ACC112 (cell line): ENCODE results near the gene SLC10A7.

Experiments
- H2AFZ ChIP-seq: fragments of 200-600 bp; sonication (generic); one replicate; pipeline ENCODE4 v1.6.0; 2017; ENCODE audit warnings: antibody characterized with exemption, low read length; ENCODE audit not compliant: unreplicated experiment
- H3K27ac ChIP-seq: fragments of 200-600 bp; sonication (generic); 2 replicates; pipeline ENCODE4 v1.5.1; 2014; ENCODE audit warnings: low read depth, mild to moderate bottlenecking, antibody characterized with exemption, low read length, moderate library complexity
- H3K27me3 ChIP-seq: fragments of 200-600 bp; sonication (generic); 2 replicates; pipeline ENCODE4 v1.6.1; 2014; ENCODE audit warnings: mild to moderate bottlenecking, antibody characterized with exemption, low read length, moderate library complexity, mixed read lengths; ENCODE audit not compliant: insufficient read depth
- H3K36me3 ChIP-seq: fragments of 200-600 bp; sonication (generic); 2 replicates; pipeline ENCODE4 v1.6.1; 2016; ENCODE audit warnings: mild to moderate bottlenecking, antibody characterized with exemption, low read length, moderate library complexity, mixed read lengths; ENCODE audit not compliant: insufficient read depth
- H3K4me1 ChIP-seq: fragments of 200-600 bp; sonication (generic); one replicate; pipeline ENCODE4 v1.6.1; 2016; ENCODE audit warnings: low read length, mixed read lengths; ENCODE audit not compliant: insufficient read depth, unreplicated experiment, control insufficient read depth
- H3K4me3 ChIP-seq: fragments of 200-600 bp; sonication (generic); 2 replicates; pipeline ENCODE4 v1.5.1; 2014; ENCODE audit warnings: mild to moderate bottlenecking, low read depth, low read length
- H3K79me2 ChIP-seq: fragments of 200-600 bp; sonication (generic); one replicate; pipeline ENCODE4 v1.6.0; 2016; ENCODE audit warnings: low read length; ENCODE audit not compliant: control insufficient read depth, unreplicated experiment, insufficient read depth

The SLC10A7 gene

DNA sequence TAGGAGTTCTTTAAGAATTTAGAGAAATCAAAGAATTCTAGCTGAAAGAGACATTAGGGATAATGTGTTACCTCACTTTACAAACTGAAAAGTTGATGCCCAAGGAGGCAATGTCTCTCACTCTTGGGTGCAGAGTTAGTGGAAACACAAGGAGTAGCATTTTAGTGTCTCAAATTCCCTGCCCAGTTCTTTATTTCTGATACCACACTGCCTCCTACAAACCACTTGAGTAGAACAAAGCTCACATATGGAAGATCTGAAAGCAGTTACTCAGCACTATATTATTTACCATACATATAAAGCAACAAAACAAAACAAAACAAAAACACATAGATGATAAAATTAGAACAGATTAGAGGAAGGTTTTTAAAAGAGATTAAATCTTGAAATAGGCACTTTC lies 183.2 kb downstream of the SLC10A7 start:
- H3K27ac ChIP-seq, result no peak overlapping the region
- no peak overlapping the region for H2AFZ ChIP-seq
- no peak overlapping the region for H3K4me3 ChIP-seq
- peaks cover 36% of the 10 kb centered on the region for H3K4me1 ChIP-seq
- no peaks in the 10 kb centered on the region for H3K27me3 ChIP-seq
- H3K79me2 ChIP-seq, result no peaks in the 10 kb centered on the region
- no peaks in the 10 kb centered on the region for H3K36me3 ChIP-seq

- peak overlapping the region; percentile 3 for H3K27ac ChIP-seq
Measured at GRCh38 chr4:146336410-146336807, 185.3 kb downstream of the SLC10A7 start.

DNA sequence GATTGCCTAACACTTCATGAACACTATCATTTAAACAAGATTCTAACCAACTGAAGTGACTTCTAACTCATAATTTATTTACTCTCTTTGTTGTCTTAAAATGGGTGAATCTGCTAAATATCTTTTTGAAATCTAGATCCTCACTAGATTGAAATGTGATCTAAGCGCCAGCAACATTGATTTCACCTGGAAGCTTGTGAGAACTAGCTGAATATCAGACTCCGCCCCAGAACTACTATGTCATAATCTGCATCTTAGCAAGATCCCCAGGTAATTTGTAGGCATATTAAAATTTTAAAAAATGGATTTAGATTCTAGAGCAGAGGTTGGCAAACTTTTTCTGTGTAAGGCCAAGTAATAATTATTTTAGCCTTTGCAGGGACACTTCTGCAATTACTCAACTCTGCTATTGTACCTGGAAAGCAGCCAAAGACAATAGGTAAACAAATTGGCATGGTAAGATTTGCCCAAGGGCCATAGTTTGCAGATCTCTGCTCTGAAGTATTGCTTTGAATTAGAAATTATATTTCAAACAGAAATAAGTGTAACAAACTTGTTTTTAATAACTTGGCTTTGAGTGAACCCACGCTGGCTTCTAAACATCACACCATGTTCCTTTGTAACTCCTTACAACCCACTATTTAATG lies 185.9 kb downstream of the SLC10A7 start:
- Histone ChIP-seq H3K27ac (peak overlapping the region; percentile 3; the same call in 1 of the 2 replicates), H3K79me2 (no peaks in the 10 kb centered on the region), H3K27me3 (no peaks in the 10 kb centered on the region), H2AFZ (no peak overlapping the region), H3K4me3 (no peak overlapping the region), H3K4me1 (peaks cover 47% of the 10 kb centered on the region), H3K36me3 (no peaks in the 10 kb centered on the region)

More at GRCh38 chr4:146336410-146336807, 185.3 kb downstream of the SLC10A7 start:
- peaks cover 44% of the 10 kb centered on the region for H3K4me1 ChIP-seq
- no peak overlapping the region for H2AFZ ChIP-seq
- no peaks in the 10 kb centered on the region for H3K27me3 ChIP-seq
- no peaks in the 10 kb centered on the region for H3K79me2 ChIP-seq
- H3K4me3 ChIP-seq, result no peak overlapping the region
- H3K36me3 ChIP-seq, result no peaks in the 10 kb centered on the region

GRCh38 chr4:146334862-146335449 lies 186.8 kb downstream of the SLC10A7 start:
- H3K36me3 ChIP-seq, result no peaks in the 10 kb centered on the region
- peaks cover 57% of the 10 kb centered on the region for H3K4me1 ChIP-seq
- H3K27ac ChIP-seq, result peak overlapping the region; percentile 50; the same call in 1 of the 2 replicates
- no peak overlapping the region for H2AFZ ChIP-seq
- no peaks in the 10 kb centered on the region for H3K27me3 ChIP-seq
- H3K4me3 ChIP-seq, result no peak overlapping the region
- no peaks in the 10 kb centered on the region for H3K79me2 ChIP-seq

DNA sequence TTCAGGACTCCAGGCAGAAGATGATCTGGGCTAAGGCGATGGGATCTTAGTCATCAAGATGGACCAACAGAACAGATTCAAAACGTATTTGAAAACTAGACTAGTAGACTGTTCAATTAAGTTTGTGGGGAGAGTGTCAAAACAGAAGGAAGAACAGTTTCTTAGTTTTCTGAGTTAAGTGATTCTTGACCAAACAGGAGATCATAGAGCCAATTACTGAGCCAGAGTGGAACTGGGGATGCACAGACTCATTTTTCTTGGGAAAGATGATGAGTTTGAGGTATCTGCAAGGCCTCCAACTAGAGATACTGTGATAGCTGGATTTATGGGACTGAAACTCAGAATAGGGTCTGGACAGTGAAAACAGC lies 187.9 kb downstream of the SLC10A7 start:
- Histone ChIP-seq H3K79me2 (no peaks in the 10 kb centered on the region), H3K4me3 (peak overlapping the region; percentile 64), H3K27me3 (no peaks in the 10 kb centered on the region), H2AFZ (no peak overlapping the region), H3K27ac (peak overlapping the region; percentile 50), H3K4me1 (peaks cover 65% of the 10 kb centered on the region), H3K36me3 (no peaks in the 10 kb centered on the region)

GRCh38 chr4:146333187-146333894 lies 188.4 kb downstream of the SLC10A7 start:
- H3K4me3 ChIP-seq, result peak overlapping the region; percentile 64
- H2AFZ ChIP-seq, result peak overlapping the region; percentile 49
- H3K79me2 ChIP-seq, result peaks cover 2% of the 10 kb centered on the region
- peak overlapping the region; percentile 50 for H3K27ac ChIP-seq
- H3K36me3 ChIP-seq, result no peaks in the 10 kb centered on the region
- peaks cover 71% of the 10 kb centered on the region for H3K4me1 ChIP-seq
- no peaks in the 10 kb centered on the region for H3K27me3 ChIP-seq

GRCh38 chr4:146330392-146330791 lies 191.3 kb downstream of the SLC10A7 start:
- peak overlapping the region; percentile 92 for H3K27ac ChIP-seq
- H3K36me3 ChIP-seq, result no peaks in the 10 kb centered on the region
- H3K79me2 ChIP-seq, result peaks cover 3% of the 10 kb centered on the region
- H3K27me3 ChIP-seq, result no peaks in the 10 kb centered on the region
- H3K4me1 ChIP-seq, result peaks cover 57% of the 10 kb centered on the region
- no peak overlapping the region for H2AFZ ChIP-seq
- H3K4me3 ChIP-seq, result peak overlapping the region; percentile 34; the same call in 1 of the 2 replicates

GRCh38 chr4:146329050-146329716 lies 192.6 kb downstream of the SLC10A7 start:
- Histone ChIP-seq H3K27me3 (no peaks in the 10 kb centered on the region), H3K79me2 (peaks cover 3% of the 10 kb centered on the region), H3K36me3 (no peaks in the 10 kb centered on the region), H3K4me1 (peaks cover 47% of the 10 kb centered on the region), H2AFZ (no peak overlapping the region), H3K27ac (peak overlapping the region; percentile 92), H3K4me3 (peak overlapping the region; percentile 52)

DNA sequence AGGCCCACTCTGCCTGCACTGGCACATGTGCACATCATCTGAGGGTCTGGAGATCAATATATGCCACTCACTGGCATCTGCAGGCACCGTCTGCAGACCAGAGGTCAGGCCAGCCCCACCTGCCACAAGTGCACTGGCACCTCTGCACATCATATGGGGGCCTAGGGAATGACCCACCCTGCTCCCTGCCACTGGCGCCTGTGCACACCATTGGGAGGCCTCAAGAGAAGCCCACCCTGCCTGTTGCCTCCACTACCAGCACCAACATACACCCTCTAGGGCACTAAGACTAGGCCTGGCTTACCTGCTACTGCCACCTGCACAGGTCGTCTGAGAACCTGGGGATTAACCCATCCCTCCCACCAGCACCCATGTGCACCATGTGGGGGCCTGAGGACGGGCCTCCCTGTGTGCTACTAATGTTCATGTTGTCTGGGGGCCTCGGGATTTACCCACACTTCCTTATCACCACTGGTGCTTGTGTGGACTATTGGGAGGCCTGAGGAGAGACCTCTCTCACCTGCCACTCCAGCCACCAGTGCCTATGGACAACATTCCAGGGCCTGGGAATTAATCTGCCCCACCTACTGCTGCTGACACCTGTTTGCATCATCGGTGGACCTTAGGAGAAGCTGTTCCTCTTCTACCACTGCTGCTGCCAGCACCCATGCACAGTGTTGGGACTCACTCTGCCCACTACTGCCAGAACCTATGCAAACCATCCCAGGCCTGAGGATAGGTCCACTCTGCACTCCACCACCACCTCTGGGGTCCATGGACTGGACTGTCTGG lies 193.7 kb downstream of the SLC10A7 start:
- Histone ChIP-seq H3K4me3 (peak overlapping the region; percentile 52; the same call in 1 of the 2 replicates), H2AFZ (no peak overlapping the region), H3K27ac (peak overlapping the region; percentile 92), H3K36me3 (no peaks in the 10 kb centered on the region), H3K79me2 (peaks cover 3% of the 10 kb centered on the region), H3K4me1 (peaks cover 35% of the 10 kb centered on the region), H3K27me3 (no peaks in the 10 kb centered on the region)

DNA sequence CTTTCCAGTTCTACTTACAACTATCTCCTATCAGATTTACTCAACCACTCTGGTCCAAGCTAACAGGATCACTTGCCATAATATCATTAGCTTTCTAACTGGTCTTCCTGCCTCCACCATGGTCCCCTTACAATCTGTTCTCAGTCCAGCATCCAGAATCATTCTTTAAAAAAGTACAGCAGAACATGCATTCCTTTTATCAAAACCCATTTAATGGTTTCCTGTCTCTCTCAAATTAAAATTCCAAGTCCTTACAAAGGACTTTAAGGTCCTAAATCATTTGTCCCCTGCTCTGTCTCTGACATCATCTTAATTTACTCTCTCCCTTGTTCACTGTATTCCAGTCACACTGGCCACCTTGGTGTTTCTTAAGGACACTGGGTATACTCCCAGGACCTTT lies 202.8 kb downstream of the SLC10A7 start:
- Histone ChIP-seq H3K27me3 (no peaks in the 10 kb centered on the region), H3K4me3 (no peak overlapping the region), H3K79me2 (no peaks in the 10 kb centered on the region), H2AFZ (no peak overlapping the region), H3K36me3 (no peaks in the 10 kb centered on the region), H3K27ac (no peak overlapping the region), H3K4me1 (no peaks in the 10 kb centered on the region)
